ENCODE results near the gene RAB3D. TPM values are rescaled to one million over a fixed set of nuclear protein-coding genes. Genes with fewer than 3 reads are reported as not detected.

The RAB3D gene
- total RNA-seq, 1 donor from 2014 or later: 33.6 TPM

DNA sequence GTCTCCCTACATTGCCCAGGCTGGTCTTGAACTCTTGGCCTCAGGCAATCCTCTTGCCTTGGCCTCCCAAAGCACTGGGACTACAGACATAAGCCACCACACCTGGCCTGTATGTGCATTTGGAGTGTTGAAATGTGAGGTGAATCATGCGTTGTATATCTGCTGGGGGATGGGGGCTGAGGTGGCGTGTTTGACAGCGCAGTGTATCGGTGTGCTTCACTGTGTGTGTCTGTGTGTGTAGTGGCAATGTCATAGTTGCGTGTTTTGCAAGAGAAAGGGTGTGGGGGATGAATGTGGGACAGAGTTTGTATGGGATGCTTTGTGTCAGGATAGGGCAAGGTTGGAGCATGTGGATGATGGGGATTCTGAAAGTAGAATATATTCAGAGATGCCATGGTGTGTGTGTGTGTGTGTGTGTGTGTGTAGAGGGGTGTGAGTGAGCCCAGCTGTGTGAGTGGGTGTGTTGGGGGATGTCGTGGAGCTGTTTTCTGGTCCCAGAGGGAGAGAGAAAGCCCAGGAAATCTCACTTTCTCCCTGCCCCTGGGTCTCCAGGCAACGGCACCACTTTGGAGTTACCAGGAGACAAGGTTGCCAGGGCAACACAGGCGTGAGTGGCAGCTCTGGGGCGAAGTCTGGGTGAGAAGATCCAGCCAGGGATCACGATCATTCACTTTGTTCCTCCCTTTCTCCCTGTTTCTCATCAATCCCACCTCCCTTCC is 33.9 kb upstream of the RAB3D start:
- H3K4me3 ChIP-seq: peak overlapping the region in 1 of 2 donors; percentile 65
- DNase-seq (ENCODE audit: low spot score in 2 of 2): no peak
- no peaks in the 10 kb centered on the region for H3K9me3 ChIP-seq
- TF ChIP-seq, protein P1, sequence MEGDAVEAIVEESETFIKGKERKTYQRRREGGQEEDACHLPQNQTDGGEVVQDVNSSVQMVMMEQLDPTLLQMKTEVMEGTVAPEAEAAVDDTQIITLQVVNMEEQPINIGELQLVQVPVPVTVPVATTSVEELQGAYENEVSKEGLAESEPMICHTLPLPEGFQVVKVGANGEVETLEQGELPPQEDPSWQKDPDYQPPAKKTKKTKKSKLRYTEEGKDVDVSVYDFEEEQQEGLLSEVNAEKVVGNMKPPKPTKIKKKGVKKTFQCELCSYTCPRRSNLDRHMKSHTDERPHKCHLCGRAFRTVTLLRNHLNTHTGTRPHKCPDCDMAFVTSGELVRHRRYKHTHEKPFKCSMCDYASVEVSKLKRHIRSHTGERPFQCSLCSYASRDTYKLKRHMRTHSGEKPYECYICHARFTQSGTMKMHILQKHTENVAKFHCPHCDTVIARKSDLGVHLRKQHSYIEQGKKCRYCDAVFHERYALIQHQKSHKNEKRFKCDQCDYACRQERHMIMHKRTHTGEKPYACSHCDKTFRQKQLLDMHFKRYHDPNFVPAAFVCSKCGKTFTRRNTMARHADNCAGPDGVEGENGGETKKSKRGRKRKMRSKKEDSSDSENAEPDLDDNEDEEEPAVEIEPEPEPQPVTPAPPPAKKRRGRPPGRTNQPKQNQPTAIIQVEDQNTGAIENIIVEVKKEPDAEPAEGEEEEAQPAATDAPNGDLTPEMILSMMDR (IDR thresholded peaks at IDR 0.05): no peak
- H3K27me3 ChIP-seq: no peaks in the 10 kb centered on the region
- intact Hi-C loops (cut with DNase I): no loop called here
- H3K36me3 ChIP-seq: no peaks in the 10 kb centered on the region
- no peak overlapping the region for H3K27ac ChIP-seq
- peaks cover 3 to 30% of the 10 kb centered on the region in 2 donors for H3K4me1 ChIP-seq

DNA sequence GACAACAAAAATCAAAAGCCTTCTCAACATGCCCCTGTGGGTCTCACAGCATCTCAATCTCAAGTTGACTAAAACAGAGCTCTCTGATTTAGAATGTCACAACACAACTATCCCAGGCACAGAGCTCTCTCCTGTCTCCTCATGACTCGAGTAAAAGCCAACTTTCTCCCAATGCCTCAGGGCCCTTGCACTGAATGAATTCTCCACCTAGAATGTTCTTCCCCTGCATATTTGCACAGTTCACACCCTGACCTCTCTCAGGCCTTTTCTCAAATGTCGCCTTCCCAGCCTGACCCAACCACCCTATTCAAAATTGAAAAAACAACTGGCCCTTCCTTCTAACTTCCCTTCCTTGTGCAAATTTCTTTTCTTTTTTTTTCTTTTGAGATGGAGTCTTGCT is 31.3 kb upstream of the RAB3D start:
- TF ChIP-seq, protein P1 (IDR thresholded peaks at IDR 0.05): no peak
- Histone ChIP-seq H3K36me3 (peaks cover 0 to under 1% of the 10 kb centered on the region in 2 donors), H3K27me3 (no peaks in the 10 kb centered on the region), H3K4me3 (no peak overlapping the region), H3K9me3 (no peaks in the 10 kb centered on the region), H3K27ac (no peak overlapping the region), H3K4me1 (peaks cover 0 to 6% of the 10 kb centered on the region in 2 donors)
- intact Hi-C loops (cut with DNase I): no loop called here
- no peak for DNase-seq (ENCODE audit: low spot score in 2 of 2)

DNA sequence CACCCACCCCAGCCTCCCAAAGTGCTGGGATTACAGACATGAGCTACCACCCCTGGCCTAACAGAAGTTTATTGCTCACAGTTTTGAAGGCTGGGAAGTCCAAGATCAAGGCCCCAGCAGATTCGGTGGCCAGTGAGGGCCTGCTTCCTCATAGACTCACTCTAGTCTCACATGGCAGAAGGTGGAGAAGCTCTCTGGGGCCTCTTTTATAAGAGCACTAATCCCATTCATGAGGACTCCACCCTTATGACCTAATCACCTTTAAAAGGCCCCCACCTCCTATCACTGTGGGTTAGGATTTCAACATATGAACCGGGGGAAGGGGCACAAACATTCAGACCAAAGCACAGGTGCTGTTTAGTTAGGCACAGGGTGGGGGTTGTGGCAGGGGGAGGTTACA is 28.1 kb upstream of the RAB3D start:
- H3K4me3 ChIP-seq: no peak overlapping the region
- H3K4me1 ChIP-seq: no peaks in the 10 kb centered on the region
- DNase-seq (ENCODE audit: low spot score in 2 of 2): no peak
- H3K27ac ChIP-seq: no peak overlapping the region
- H3K36me3 ChIP-seq: peaks cover 26 to 29% of the 10 kb centered on the region in 2 donors
- TF ChIP-seq, protein P1 (IDR thresholded peaks at IDR 0.05): no peak
- no peaks in the 10 kb centered on the region for H3K9me3 ChIP-seq
- intact Hi-C loops (cut with DNase I): no loop called here
- no peaks in the 10 kb centered on the region for H3K27me3 ChIP-seq

DNA sequence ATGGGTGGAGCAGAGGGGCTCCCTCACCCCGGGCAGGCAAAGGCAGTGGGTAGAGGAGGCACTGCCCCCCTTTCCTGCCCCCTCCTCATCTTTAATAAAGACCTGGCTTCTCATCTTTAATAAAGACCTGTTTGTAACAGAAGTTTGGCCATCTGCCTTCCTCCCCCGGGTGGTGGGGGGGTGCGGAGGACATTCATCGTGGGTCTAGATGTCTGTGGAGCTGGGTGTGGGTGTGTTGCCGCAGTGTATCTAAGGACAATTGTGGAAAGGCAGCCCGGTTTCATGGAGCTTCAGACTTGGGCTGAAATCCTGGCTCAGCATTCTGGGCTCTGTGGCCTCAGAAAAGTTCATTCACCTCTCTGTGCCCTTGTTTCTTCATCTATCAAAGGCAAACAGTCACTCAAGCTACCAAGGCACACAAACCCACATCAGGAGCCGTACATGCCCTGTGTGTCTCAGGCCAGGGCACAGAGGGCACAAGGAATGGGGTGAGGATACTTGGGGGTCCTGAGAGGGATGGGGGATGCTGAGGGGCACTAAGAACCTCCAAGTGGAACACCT is 26.2 kb upstream of the RAB3D start:
- H3K36me3 ChIP-seq: peaks cover 41 to 46% of the 10 kb centered on the region in 2 donors
- no peaks in the 10 kb centered on the region for H3K9me3 ChIP-seq
- H3K27me3 ChIP-seq: no peaks in the 10 kb centered on the region
- no peaks in the 10 kb centered on the region for H3K4me1 ChIP-seq
- intact Hi-C loops (cut with DNase I): no loop called here
- H3K27ac ChIP-seq: no peak overlapping the region
- TF ChIP-seq, protein P1 (IDR thresholded peaks at IDR 0.05): no peak
- H3K4me3 ChIP-seq: no peak overlapping the region
- DNase-seq (ENCODE audit: low spot score in 2 of 2): no peak

DNA sequence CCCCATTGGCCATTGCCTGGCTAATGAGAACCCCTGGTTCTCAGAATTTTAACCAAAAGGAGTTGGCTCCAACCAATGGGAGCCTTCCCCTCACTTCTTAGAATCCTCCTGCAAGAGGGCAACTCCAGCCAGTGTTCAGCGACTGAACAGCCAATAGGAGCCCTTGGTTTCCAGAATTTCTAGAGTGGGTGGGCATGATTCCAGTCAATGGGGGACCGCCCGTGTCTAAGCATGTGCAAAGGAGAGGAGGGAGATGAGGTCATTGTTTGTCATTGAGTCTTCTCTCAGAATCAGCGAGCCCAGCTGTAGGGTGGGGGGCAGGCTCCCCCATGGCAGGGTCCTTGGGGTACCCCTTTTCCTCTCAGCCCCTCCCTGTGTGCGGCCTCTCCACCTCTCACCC is 25.5 kb upstream of the RAB3D start:
- H3K36me3 ChIP-seq: peaks cover 42 to 46% of the 10 kb centered on the region in 2 donors
- H3K27me3 ChIP-seq: no peaks in the 10 kb centered on the region
- no peak for DNase-seq (ENCODE audit: low spot score in 2 of 2)
- no peaks in the 10 kb centered on the region for H3K9me3 ChIP-seq
- TF ChIP-seq, protein P1 (IDR thresholded peaks at IDR 0.05): no peak
- H3K4me3 ChIP-seq: no peak overlapping the region
- intact Hi-C loops (cut with DNase I): no loop called here
- no peak overlapping the region for H3K27ac ChIP-seq
- no peaks in the 10 kb centered on the region for H3K4me1 ChIP-seq

Measured in ascending aorta (tissue), 2 donors.